ENCODE data around the gene SORCS2.
A peak's percentile ranks its signal among the peaks of the same experiment; 100 is the strongest.

Gene SORCS2

GRCh38 chr4:7609316-7609715 lies 417.0 kb downstream of the SORCS2 start:
- no peak for DNase-seq

DNA sequence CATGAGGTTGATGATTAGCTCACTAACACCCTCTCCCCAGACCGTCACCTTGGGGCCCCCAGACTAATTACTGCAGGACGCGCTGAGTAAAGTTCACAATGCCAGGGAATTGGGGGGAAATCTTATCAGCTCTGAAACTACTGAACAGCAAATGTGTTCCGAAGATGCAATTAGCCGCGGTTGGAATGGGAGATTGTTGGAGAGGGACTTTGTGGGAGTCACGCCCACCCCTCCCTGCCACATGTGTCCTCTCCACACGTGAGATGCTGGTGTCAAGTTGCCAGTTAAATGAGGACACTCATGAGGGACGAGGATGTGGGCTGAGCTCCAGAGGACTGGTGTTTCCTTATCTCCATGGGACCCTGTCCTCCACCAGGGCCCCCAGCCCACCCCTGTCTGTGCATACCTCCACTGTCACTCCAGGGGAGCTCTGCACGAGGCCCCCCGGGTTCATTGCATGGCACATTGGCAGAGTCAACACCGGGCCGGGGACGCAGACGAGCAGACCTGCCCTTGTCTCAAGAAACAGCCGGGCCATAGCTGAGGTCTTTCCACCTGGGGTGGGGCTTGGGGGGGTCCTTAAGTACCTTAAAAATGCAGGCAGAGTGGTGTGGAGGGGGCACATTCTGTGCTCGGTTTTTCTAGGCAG lies 417.8 kb downstream of the SORCS2 start:
- no peak for DNase-seq

DNA sequence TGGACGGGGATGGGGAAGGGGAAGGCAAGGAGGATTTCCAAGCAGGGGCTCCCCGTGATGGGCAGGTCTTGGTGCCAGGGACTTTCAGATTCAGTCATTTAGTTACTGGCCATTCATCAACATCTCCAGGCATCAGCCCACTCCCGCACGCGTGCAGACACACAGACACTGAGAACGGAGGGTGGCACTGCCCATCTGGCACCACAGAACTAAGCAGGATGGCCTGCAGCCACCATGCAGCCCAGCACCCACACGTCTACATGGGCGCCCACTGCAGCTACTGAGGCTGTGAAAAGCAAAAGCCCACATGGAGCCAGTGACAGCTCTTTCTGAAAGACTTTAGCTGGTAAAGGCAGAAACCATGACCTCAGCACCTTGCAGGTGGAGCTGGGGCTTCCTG lies 418.5 kb downstream of the SORCS2 start:
- DNase-seq: no peak

DNA sequence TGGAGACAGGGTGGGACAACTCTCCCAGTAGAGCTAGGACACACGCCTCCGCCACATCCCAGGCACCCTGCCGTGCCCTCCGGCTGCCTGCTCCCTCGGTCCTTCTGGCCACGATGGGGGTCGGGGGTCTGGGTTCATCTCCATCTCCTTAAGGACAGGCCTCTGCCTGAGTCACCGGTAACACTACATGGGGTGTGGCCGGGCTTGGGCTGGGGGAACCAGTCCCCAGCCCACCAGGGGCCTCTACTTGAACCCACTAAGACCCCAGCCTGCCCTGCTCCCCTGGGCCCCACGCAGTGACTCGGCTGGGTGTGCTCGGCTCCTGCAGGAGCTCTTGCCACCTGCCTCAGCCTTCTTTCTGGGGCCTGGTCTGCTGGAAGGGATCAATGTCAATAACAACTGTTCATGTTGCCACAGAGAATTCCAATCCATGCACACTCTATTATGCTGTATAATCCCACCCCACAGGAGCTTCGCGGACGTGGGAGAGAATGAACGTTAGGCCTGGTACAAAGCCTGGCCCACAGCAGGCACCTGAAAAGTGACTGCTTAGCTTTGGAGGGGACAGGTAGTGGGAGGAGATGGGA lies 420.1 kb downstream of the SORCS2 start:
- no peak for DNase-seq

- DNase-seq: no peak
Observed at GRCh38 chr4:7614350-7614949, 422.1 kb downstream of the SORCS2 start.

GRCh38 chr4:7616193-7616592 lies 423.9 kb downstream of the SORCS2 start:
- DNase-seq: no peak

GRCh38 chr4:7618361-7618760 lies 426.0 kb downstream of the SORCS2 start:
- no peak for DNase-seq

GRCh38 chr4:7620086-7620813 lies 427.9 kb downstream of the SORCS2 start:
- DNase-seq: no peak

DNA sequence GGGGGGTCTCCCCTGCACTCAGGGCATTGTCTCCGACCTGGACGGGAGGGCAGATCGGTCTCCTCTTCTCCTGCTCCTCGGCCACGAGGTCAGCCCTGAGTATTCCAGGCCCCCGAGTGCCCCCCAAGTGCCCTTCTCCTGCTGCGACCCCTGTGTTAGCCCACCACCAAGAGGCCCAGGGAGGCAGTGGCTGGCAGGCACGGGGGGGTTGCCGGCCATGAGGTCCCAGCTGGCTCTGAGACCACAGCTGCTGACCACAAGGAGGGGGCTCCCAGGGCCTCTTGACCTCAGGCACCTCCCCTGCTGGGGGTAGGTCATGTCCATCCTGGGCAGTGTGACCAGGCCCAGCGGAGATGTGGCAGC lies 428.5 kb downstream of the SORCS2 start:
- no peak for DNase-seq

- no peak for DNase-seq
Observed at GRCh38 chr4:7621252-7622035, 429.1 kb downstream of the SORCS2 start.

- DNase-seq: no peak
Observed at GRCh38 chr4:7622371-7622770, 430.0 kb downstream of the SORCS2 start.

DNA sequence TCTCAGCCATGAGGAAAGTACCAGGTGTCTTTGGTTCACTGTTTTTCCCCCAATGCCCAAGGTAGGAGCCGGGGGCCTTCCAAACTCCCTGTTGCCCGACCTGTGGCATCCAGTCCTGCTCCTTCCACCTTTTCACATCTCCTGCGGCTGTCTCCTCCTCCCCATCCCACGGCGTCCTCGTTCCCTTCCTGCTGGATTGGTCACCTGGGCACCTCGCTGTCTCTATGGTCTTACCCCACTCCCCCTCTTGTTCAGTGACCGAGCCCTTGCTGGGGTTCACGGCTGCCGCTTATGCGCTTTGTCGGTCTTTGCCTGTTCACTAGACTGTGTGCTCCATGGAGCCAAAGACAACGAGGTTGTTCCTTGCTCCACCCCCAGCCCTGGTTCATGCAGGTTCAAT lies 431.1 kb downstream of the SORCS2 start:
- DNase-seq: no peak

DNA sequence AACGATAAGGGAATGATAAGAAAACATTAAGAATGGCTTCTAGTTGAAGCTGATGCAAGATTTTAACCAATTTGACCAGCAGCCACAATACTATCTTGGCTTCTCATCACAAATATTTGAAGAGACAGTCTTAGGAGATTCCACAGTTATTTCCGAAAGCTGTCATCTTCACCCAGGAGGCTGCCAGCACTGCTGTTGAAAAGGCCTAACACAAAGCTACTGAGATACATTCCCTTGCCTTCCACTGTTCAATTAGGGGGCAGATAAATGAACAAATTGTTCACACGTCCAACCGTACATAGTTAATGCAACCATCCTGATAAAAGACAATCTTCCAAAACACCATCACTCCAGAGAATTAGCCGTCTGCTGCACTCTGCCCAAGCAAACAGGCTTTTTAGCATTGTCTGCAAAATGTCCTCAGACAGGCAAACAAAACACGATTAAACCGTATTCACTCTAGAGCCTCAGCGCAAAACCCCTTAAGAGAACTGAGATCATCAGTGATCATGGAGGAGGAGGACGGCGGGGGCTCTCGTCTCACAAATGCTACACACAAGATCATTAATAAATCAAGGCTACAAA lies 432.1 kb downstream of the SORCS2 start:
- DNase-seq: no peak

DNA sequence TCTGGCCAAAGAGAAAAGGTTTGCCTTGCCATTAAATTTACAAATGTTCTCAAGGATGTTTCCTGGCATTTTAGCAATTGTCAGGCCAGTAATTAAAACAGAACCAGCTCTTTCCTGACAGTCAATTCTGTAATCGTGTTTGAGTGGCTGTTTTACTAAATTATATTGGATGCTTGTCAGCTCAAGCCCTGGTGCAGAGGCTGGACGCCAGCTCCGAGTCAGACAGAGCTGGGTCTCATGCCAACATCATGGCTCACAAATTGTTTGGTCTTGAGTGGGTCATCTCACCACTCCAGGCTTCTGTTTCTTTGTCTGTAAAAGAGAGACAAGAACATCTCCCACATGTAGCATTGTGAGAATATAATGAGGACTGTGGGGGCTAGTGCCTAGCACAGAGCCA lies 432.7 kb downstream of the SORCS2 start:
- DNase-seq: no peak

DNA sequence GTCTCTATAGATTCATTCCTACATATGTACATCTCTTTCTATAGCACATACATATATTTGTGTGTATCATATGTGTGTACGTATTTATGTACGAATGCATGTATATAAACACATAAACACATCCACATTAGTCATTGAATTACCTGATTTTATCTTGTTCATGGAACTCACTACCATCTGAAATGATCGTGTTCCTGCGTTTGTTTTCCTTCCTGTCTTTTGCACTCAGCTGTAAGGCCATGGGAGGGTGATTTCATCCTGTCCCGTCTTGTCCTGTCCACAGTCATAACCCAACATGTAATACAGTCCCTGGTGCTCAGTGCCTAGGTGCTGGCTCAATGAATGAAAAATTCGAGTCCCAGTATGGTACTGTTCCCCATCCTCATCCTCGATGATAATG lies 434.2 kb downstream of the SORCS2 start:
- DNase-seq: no peak

DNA sequence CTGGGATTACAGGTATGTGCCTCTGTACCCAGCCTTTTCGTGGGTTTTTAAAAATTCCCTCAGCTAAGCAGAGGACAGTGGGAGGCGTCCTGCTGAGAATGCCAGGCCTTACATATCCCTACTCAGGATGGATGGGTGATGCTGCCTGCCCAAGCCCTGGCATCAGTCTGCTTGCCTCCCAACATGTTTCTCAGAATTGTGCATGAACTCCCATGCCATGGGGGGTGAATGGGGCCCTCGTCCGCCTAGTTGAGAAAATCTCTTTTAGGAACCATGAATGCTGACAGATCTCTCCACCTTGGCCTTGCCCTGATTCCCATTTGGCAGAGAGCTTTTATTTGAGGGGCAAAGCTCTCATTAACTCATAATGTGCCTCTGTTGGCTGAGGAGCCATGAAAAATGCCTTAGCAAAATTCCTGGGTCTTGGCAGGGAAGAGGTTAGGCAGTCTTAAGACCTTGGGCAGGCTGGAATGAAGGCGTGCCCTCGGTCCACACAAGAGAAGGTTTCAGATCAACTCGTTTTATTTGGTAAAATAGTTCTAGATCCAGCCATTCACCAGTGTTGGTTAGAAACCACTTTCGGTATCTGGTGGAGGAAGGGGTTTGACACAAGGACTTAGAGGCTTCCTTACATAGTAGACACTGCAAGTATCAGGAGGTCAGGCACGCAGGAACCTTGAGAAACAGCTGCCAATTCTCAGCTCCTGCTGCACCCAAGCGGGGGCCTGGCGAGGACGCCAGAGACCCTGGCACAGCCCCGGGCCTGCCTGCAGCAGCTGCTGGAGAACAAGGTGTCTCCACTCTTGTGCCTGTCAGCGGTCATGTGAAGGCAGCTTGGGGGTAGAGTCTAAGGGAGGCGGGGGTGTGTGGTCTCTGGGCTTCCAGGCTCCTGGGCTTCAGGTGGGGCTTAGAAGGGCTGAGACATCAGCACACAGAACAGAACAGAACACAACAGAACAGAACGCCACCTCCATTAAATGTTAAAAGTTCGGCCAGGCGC lies 435.2 kb downstream of the SORCS2 start:
- no peak for DNase-seq

DNA sequence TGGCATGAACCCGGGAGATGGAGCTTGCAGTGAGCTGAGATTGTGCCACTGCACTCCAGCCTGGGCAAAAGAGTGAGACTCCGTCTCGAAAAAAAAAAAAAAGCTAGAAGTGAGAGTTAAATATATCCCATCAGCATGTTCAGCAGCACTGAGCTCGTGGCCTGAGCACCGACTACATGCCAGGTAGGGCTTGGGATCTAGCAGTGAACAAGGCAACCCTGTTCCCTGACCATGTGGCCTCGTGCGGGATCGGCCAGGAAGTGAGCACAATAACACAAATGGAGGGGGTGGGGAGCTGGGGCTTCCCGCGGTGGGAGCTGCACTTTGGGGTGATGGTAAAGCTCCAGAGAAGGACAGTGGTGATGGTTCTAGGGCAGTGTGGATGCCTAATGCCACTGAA lies 436.1 kb downstream of the SORCS2 start:
- DNase-seq: no peak

DNA sequence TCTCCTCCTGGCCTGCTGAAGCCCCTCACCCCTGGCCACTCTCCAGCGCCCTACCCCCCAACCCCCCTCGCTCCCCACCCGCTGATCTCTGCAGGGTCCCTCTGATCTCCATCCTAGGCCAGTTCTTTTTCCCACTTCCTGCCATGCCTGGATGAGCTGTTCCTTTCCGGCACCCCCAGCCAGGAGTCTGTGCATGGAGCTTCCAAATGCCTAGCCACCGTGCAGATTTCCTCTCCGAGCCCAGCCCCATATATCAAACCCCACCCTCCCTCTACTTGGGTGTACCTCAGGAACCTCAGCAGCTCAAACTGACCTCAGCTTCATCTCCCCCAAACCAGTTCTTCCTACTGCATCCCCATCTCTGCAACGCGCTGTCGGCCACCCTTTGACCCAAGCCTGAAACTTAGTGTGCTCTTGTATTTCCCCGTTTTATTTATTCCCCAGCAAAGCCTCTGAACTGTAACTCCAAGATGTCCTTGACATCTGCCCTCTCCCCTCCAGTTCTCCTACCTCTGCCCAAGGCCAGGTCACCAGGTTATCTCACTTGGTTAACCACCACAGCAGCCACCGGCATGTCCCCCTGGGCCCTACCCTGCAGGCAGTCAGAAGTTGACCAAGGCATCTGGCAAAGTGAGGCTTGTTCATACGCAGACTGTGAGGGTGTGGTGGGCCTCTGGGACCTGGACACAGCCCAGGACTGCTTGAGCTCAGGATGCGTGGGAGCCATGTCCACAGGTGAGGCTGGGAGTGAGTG lies 437.3 kb downstream of the SORCS2 start:
- no peak for DNase-seq

GRCh38 chr4:7630568-7631287 lies 438.4 kb downstream of the SORCS2 start:
- peak; percentile 54 for DNase-seq

Measured in DMS79 (cell line).